ENCODE data around the gene MPO.

Gene MPO

DNA sequence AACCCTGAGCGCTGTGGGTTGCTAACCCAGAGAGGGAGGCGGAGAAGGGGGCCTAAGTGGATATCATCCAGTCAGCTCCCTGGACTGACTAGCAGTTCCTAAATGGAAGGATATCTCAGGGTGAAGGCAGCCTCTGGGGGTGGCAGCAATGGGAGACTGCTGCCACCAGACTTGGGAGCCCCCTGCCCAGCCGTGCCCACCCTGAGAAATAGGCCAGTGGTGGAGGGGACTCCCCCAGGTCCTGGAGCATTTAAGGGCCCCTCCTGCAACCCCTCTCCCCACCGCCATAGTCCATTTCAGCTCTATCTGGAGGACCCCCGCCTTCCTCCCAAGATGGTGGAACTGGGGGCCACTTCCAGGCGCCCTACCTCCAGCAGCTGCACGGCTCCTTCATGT is 39.4 kb upstream of the MPO start:
- DNase-seq (ENCODE audit: low read depth), result no peak

DNA sequence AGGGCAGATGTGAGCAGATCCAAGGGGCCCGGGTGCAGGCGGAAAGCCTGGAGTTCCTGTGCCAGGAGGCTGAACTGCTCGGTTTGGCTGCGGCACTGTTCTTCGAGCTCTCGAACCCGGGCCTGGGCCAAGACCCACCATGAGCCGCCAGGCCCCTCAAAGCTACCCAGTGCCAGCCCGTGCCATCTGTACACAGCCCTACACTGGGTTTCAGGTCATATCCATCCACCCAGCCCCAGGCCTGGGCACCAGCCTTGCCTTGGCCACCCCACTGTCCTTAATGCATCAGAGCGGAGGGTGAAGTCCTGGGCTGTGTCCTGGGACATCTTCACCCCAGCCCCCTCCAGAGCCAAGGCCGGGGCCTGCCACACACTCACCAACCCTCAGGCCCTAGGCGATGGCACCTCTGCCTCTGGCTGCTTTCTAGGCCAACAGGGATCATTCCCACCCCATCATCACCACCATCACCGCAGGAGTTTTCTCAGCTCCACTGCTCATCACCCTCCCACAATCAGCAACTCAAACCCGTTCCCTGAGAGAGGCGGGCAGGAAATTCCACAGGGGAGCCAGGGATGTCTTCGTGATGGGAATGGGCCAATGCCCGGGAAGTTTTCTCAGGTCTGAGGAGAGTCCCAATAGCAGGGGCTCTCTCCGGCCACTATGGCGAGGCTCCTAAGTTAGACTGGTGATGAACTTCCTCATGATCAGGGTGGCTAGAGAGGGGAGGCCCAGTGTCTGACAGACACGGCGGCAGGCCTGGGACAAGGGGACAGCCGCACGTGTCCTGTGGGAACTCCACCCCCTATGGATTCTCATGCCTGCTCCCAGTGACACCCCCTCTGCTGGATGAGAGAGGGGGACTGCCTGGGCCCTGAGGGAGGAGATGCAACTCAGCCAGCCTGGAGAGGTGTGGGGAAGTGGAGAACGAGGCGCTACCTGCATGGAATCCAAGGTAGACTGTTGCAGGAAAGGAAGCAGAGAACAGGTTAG is 38.7 kb upstream of the MPO start:
- no peak for DNase-seq (ENCODE audit: low read depth)

DNA sequence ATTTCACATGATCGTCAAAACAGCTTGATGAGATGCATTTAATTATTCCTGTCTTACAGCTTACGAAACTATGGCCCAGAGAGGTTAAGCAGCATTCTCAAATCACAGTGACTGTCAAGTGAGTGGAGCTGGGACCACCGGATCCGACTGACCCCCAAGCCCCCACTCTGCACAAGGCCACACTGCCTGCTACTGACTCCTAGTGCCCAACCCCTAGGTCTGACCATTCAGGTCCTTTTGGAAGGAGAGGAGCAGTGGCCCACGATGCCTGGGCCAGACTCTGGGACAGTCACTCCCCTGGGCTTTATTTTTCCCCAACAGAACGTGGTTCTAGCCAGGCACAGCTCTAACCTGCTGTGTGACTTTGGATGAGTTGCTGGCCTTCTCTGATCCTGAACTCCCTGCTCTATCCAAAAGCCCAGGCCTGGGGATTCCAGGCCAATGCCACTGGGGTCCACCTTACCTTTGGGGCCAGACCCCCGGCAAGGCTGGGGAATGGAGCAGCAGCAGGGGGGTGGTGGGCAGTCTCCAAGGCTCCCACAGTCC is 38.0 kb upstream of the MPO start:
- DNase-seq (ENCODE audit: low read depth), result no peak

DNA sequence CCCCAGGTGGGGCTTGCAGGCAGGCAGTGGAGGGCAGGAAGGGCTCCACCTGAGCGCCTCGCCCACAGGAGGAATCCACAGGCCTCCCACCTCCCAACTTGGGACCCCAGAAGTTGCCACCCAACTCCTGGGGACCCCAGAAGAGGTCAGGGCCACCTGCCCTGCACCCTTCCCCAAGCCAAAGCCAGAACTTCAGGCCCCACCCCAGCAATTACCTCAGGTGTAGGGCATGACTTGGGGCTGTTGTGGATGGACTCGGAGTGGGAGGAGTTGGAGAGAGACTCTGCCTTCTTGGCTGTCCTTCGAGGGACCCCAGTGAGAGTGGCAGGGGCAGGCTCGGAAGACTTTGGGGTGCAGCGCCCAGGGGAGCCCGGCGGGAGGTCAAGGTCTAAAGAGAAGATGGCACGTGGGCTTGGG is 37.3 kb upstream of the MPO start:
- DNase-seq (ENCODE audit: low read depth), result no peak

DNA sequence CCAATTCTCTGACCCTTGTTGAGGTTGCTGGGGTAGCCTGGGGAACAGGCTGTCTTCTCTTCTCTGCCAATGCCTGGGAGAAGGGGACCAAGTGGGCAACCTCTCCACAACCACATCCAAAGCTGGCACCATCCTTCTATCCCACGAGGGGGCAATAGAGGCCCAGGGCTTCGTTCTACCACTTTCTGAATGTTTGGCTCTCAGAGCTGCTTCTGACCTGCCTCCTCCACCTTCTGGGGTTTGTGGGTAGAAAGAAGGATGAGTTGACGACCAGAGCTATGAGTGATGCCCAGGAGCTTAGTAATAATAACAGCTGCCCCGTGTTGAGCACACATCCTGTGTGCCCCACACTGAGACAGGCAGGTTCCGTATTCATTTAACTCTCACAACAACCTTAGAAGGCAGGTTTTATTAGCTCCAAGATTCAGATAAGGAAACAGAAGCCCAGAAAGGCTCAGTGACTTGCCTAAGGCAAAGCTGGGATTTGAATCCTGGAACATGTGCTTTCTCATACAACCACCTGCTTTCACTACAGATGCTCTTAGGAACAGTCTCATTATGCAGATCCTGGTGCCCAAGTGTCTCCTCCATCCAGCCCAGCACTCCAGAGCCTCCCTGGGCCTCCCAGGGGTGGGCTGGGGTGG is 36.8 kb upstream of the MPO start:
- DNase-seq (ENCODE audit: low read depth), result peak; percentile 54

DNA sequence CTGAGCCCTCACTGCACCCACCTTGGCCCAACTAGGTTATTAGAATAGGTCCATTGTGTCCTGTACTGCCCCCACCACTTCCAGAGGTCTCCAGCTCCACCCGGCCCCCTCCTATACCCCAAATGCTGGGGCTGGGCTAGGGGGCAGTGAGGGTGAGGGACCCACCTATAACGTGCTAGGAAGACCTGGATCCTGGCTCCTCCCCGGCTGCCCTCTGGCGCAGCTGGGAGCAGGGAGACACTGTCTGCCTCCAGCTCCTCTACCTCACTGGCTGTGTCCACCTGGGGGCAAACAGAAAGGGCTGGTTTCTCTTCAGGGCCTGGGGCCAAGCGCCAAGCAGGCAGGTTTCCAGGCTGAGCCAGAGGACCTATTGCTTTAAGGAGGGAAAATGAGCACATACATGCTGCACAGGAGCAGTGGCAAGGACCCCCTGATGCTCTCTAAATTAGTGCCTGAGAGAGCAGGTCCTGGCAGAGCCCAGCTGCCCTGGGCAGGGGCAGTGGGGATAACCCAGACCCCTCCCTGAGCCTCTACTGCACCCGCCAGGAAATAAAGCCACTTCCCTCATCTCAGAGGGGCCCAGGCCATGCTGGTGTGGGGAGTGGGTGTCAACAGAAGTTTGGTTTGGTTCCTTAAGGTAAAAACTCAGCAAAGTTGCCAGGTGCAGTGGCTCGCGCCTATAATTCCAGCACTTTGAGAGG is 35.7 kb upstream of the MPO start:
- DNase-seq (ENCODE audit: low read depth), result no peak

DNA sequence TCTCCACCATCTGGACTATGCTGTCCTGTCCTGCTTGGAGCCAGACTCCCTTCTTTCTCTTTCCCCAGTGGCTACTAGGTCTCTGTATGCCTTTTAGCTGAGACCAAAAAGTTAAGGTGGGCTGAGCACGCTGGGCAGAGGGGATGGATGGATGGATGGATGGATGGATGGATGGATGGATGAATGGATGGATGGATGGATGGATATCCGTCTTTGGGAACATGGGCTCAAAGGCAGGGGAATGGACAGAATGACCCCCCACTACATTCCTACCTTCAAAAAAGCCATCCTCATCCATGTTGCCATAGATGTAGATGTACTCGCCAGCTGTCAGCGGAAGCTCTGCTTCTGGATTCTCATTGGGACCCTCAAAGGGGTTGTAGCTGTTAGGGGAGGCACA is 35.0 kb upstream of the MPO start:
- no peak for DNase-seq (ENCODE audit: low read depth)

DNA sequence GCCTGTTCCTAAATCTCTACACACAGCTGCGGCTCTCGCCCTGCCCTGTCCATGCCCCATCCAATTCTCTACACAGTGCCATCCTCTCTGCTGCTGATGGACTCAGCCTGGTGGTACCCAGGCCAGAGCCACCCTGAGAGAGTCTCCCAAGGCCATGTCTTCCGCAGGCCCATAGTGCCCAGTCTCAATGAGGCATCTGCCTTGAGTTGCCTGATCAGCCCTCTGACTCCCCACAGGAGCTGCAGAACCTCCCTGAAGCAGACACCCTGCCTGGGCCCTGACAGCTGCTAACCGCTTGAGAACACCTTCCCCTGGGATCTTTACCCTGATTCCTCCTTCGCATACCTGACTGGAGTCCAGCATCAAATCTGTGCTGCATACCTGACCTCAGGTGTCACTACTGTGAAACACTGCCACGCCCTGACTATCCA is 34.6 kb upstream of the MPO start:
- DNase-seq (ENCODE audit: low read depth), result no peak

DNA sequence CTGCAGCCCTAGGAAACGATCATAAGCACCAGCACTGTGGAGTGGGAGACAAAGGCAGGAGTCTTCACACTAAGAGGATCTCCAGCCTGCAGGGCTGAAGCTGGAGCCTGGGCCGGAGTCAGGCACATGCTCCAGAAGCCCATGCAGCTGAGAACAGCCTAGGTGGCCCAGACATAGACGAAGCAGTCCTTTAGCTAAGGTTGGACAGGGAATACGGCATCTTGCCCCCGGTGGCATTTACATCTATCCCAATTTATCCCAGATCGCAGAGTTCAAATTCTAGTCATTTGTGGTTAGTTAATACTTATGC is 33.9 kb upstream of the MPO start:
- DNase-seq (ENCODE audit: low read depth), result no peak

DNA sequence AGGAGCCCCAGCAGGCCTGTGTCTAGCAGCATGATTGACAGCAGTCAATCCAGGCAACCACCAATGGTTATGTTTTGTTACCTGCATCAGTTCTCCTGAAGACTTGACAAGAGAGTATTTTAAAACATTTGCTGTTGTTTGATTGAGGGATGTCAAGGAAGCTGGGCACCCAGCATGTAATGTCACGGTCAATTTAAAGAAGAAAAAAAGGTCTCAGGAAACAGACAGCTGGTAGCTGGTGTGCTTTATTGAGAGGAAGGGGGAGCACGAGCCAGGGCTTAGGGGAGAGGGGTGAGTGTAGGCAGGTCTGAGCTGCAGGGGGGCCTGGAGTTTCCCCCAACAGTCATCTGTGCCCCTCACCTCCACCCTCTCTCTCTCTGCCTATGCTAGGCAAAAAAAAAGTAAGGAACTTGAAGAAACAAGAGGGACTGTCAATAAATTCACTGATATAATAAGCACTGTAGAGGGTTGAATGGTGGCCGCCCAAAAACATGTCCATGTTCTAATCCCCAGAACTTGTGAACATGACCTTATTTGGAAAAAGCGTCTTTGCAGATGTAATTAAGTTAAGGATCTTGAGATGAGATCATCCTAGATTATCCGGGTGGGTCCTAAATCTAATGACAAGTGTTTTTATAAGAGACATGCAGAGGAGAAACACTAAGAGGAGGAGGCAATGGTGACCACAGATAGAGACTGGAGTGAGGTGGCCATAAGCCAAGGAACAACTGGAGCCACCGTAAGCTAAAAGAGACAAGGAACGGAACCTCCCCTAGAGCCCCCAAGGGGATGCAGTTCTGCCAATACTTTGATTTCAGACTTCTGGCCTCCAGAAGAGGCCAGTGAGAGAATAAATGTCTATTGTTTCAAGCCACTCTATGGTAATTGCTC is 33.3 kb upstream of the MPO start:
- DNase-seq (ENCODE audit: low read depth), result no peak

DNA sequence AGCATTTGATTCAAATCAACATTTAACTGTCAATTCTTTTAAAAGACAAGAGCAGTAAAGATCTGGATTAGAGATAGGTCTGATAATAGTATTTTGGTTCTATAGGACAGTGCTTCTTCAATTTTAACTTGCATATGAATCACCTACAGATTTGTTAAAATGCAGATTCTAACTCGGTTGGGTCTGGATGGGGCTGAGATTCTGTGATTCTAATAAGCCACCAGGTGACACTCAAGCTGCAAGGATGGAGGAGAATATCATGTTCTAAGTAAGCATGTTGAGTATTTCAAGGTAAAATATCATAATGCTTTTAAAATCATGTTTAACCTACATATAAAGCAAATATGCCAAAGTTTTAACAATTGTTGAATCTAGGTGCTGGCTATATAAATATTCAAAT is 32.1 kb upstream of the MPO start:
- no peak for DNase-seq (ENCODE audit: low read depth)

DNA sequence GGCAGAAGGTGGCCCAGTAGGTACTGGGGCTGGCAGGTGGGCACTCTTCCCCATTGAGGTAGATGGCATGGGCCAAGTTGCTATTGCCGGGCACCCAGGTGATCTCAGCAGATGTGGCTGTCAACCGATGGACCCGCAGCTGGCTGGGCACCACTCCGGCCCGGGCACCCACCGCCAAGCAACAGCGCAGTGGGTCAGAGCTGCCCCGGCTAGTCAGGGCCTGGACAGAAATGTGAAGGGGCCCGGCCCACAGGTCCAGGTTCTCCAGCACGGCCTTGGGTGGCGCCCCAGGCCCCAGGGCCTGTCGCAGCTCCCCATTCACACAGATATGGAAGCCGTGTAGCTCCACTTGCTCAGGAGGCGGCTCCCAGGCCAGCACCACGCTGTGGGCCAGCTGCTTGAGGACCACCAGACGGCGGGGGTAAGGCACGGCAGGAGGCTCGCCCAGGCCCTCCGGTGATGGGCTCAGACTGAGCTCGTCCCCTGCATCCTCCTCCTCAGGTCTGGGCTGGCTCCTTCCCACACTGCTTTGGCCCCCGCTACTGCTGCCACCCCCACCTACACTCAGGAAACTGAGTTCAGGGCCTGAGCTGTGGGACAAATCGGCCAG is 31.4 kb upstream of the MPO start:
- no peak for DNase-seq (ENCODE audit: low read depth)

DNA sequence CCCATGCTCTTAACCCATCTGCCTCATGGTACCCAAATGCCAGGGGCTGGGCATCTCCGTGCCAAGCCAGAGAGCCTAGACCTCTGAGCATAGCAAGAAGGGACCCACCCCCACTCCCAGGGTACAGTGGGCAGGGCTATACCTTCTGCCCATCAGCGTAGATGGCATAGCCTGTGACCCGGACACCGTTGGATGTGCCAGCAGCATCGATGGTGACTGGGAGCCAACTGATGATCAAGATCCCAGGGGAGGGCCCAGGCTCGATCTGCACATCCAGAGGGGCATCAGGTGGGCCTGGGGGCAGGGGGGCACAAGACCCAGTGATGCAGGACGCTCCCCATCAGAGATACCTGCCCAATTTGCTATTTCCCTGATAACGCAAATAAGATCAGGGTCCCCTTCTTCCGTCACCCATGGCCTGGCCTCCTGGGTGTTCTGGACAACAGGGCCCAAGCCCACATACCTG is 30.7 kb upstream of the MPO start:
- DNase-seq (ENCODE audit: low read depth), result no peak

DNA sequence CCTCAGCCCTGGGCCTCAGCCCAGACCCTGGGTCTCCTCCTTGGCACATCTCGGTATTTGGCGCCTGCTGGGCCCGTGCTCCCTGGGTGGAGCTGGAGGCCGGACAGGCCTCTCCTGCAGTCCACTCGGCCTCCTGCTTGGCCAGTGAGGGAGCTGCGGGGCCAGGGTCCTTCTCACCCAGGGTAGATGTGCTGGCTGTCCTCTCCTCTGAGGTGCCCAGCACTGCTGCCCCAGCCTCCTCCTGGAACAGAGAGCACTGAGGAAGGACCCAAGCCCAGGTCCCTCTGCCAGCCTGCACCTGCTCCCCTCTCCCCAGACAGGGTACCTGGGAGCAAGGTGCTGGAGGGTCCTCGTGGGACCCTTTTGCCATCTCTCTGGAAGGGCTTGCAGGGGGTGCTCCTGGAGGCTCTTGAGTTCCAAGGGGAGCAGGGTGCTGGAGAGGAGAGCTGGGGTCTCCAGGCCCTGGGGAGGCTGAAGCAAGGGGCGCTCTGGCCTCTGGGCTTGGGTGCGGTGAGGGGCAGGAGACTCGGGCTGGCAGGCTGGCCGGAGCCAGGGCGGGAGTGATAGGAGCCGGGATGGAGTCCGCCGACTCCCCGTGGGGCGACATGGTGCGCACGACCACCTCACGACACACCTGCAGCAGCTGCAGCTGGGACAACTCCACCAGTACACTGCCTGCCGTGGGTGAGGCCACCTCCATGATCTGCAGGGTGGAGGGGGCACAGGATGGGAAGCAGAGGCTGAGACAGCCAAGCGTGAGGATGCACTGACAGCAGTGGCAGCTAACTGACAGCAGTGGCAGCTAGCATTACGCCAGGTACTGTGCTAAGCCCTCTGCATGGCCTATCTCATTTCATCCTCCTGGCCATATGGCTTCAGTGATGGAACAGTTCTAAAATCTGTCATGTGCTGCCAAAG is 30.0 kb upstream of the MPO start:
- DNase-seq (ENCODE audit: low read depth), result no peak

DNA sequence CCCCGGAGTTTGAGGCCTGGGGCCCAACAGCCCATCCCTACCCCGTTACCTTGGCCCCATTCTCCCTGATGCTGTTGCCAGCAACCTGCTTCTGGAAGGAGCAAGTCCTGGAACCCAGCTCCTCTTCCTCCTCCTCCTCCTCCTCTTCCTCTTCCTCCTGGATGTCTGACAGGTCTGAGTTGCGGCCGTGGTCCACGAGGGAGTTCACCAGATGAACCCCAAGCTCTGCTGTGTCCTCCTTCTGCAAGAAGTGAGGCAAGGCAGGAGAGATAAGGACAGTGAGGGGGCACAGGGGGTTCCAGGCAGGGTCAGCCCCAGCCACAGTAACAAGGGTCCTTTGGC is 29.2 kb upstream of the MPO start:
- DNase-seq (ENCODE audit: low read depth), result no peak

DNA sequence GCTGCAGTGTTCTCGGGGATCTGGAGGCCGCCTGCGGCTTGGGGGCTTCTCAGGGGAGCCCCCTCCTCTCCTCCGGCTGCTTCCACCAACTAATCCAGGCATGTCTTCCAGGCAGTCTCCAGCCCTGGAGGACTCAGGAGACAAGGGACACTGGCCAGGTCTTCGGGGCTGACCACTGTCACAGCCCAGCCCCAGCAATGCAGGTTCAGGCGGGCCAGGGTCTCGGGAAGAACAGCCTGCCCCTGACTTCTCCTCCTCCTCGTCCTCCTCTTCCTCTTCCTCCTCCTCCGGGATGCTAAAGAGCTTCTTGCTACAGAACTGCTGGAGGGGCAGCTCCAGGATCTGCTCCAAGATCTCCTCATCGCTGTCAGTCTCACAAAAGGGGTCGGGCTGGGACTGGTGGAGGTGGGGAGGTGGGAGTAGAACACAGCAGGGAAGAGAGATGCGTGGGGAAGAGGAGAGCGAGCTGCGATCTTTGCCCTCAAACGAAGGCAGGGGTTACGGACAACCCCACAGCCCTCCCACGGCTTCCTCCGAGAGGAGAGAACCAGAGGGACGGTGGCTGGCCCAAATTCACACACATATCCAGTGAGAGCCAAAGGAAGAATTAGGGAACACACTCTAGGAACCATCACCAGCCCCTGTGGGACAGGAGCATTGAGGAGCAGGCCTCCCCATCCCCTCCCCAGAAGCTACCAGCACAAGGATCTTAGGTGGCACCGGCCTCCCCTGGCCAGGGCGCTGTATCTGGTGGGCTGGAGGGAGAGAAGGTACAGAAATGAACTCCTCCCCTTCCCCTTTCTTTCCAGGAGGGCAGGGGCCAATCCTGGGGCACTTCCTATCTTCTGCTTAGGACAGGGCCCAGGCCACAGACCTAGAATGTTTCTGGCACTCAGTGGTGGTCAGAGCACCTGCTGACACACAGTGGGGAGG is 28.5 kb upstream of the MPO start:
- DNase-seq (ENCODE audit: low read depth), result no peak

DNA sequence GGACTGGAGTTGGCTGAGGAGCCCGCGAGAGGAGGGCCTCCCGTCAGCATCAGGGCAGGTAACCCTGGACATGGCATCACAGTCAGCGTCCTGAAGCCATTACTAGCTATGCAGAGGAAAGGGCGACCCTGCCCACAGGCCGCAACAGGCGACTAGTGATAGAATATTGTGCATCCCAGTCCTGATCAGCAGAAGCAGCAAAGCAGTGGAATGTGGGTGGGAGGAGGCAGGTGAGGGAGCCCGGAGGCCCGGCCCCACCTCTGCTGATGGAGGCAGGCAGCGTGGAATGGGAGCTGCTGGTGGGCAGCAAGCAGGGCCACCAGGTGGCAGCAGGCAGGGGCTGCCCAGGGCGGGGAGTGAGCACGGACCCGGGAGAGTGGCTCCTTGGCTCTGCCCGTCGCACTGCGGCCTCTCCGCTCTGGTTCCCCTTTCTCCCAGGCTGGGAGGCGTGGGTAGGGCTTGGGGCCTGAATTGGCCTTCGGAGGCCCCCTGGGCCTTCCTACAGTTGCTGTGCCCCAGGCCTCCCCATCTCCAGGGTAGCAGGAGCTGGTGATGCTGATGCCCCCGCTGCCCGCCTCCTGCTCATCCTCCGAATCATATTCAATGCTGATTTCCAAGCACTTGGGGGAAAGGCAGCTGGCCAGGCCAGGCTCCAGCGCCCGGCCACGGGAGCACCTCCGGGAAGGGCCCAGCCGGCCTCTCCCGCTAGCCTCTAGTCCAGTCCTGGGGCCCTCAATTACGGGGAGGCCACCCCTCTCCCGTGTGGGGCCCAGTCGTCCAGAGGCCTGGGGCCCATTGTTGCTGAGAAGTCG is 27.6 kb upstream of the MPO start:
- DNase-seq (ENCODE audit: low read depth), result no peak

DNA sequence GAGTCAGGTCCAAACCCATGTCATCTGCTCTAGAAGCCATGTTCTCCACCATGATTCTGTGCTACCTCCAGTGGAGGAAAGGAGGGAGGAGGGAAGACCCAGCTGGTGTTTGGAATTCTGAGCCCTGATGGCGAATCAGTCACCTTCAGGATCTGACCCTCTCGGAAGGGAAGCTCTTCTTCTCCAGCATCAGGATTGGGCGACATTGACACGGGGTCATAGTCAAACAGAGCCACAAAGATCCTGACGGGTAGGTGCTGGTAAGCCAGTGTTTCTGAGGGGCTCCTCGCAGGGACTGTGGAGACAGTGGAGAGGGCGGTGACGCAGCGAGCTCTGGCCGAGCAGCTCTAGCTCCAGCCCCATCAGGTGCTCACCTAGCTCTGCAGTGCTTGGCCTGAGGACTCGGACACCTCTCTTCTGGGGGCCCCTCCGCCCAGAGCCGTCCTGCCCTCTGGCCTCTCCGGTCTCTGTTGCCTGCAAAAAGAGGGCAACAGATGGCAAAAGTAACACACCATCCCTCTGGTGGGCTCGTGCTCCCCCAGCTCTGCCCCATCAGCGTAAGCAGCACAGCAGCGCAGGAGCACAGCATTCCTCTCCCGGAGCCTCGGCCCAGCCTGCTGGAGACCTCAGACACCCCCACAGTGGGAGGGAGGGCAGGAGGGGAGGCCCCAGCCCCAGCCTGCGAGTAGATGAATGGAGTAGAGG is 26.9 kb upstream of the MPO start:
- no peak for DNase-seq (ENCODE audit: low read depth)

All from activated T-helper 1 cell treated with Interleukin-2 at 50 U/mL for 16 hours (primary cell).